ENCODE data around the gene ENDOG.
A peak's percentile ranks its signal among the peaks of the same experiment; 100 is the strongest.

Gene ENDOG

DNA sequence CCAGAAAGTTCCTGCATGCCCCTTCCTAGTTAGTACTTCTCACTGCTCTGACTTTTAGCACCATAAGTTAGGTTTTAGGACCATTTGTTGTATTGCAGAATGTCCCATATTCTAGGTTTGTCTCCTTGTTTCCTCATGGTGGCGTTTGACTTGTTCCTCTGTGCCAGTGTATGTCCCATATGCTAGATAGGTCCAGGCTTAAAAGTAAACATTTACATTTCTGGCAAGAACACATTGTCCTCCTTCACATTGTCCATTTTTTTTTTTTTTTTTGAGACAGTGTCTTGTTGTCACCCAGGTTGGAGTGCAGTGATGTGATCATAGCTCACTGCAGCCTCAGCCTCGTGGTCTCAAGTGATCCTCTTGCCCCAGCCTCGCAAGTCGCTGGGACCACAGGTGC lies 15.8 kb upstream of the ENDOG start:
- DNase-seq: no peak

- DNase-seq: no peak
Observed at GRCh38 chr9:128805661-128806060, 12.6 kb upstream of the ENDOG start.

- no peak for DNase-seq
Observed at GRCh38 chr9:128807827-128808226, 10.5 kb upstream of the ENDOG start.

GRCh38 chr9:128808543-128808942 lies 9.8 kb upstream of the ENDOG start:
- DNase-seq: no peak

DNA sequence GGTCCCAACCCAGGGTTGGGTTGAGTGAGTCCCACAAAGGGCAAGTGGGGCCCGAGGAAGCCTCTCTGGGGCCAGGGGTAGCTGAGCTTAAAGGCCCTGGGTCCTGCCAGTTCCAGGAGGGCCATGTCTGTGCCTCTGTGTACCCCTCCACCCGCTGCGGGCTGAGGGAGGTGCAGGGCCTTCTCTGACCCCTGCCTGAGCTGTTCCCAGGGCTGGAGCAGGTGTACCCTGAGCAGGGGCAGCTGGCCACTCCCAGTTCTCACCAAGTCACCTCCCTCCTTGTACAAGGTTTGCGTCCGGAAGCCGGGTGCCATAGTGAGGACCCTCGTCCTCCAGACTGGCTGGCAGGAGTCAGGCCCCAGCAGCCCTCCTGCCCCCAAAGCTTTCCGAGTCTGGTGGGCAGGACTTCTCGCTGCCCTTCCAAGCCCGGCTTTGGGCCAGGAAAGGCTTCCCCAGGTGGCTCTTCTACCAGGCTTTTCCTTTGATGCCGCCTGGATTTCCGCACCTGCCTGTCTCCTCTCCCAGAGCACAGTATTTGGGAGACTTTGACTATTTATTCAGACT lies 9.2 kb upstream of the ENDOG start:
- DNase-seq: no peak

DNA sequence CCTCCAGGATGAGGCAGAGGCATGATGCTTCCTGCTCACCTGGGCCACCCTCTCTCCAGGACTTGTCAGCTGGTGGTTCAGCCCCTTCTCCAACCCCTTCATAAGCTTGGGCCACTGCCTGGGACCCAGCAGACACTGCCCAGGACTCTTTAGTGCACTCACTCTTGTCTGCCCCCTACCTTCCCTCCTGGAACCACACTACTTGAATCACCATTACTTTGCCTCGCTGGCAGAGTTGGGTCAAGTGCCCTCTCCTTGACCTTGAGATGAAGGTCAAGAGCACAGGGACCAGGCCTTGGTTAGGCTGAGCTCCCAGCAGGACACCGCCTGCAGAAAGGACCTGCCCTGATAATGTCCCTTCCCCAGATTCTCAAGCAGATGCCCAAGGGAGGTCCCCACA lies 8.5 kb upstream of the ENDOG start:
- no peak for DNase-seq

DNA sequence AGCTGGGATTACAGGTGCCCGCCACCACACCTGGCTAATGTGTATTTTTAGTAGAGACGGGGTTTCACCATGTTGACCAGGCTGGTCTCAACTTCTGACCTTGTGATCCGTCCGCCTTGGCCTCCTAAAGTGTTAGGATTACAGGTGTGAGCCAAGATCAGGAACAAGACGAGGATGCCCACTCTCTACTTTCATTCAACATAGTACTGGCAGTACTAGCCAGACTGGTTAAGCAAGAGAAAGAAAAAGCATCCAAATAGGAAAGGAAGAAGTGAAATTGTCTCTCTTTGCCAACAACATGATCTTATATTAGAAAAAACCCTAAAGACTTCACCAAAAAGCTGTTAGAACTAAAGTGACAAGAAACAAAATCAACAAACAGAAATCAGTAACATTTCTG lies 7.4 kb upstream of the ENDOG start:
- DNase-seq: no peak

DNA sequence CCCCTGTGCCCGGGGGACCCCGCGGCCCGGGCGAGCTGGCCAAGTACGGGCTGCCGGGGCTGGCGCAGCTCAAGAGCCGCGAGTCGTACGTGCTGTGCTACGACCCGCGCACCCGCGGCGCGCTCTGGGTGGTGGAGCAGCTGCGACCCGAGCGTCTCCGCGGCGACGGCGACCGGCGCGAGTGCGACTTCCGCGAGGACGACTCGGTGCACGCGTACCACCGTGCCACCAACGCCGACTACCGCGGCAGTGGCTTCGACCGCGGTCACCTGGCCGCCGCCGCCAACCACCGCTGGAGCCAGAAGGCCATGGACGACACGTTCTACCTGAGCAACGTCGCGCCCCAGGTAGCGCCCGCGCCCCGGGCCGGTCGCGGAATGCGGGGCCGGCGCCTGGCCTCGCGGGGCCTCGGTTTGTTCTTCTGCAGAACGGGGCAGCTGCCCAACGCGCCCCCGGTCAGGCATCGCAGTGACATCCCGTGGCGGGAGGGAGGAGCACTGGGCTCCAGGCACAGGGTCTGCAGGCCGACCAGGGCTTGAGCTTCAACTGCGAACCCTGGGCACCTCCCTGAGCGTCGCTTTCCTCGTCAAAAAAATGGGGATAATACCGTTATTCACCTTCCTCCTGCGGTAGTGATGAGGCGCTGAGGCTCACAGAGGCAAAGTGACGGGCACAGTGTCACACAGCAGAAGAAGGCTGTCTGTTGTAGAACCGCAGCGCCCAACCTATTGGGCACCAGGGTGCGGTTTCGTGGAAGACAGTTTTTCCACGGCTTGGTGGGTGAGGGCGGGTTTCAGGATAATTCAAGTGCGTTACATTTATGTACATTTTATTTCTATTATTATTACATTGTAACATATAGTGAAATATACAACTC lies 777 bp downstream of the ENDOG start:
- DNase-seq: peak; percentile 60

DNA sequence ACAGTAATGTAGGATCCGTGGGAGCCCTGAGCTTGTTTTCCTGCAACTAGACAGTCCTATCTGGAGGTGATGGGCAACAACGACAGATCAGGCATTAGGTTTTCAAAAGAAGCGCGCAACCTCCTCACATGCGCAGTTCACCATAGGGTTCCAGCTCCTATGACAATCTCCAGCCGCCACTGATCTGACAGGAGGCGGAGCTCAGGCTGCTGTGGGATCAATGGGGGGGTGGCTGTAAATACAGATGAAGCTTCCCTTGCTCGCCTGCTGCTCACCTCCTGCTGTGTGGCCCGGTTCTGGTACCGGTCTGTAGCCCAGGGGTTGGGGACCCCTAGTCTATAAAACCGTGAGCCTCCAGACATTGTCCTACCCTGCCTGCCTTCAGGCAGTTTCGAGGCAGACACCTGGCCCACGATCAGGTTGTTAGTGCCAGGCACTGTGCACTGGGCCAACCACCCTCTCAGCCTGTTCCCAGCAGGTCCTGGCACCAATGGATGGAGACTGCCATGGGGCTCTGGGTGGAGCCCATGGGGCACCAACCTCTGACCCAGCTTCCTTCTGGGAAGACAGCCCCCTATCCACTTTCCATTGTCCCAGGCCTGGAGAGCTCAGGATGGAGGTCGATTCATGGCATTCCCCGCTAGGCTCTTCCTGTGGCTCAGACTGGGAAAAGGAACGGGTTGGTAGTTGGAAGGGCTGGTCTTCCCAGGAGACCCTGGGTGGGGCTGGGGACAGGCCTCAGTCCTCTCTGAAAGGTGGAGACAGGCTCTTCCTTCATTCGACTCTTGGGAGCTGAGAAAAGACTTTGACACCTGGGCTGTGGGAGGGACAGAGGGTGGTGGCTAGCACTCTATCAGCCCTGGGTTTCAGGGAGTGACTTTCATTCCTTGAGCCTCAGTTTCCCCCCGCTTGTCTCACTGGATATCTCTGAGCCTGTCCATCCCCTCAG lies 1.7 kb downstream of the ENDOG start:
- DNase-seq: no peak

- no peak for DNase-seq
Observed at GRCh38 chr9:128820665-128821583, 2.6 kb downstream of the ENDOG start.

GRCh38 chr9:128821584-128822406 lies 3.5 kb downstream of the ENDOG start:
- DNase-seq: no peak

DNA sequence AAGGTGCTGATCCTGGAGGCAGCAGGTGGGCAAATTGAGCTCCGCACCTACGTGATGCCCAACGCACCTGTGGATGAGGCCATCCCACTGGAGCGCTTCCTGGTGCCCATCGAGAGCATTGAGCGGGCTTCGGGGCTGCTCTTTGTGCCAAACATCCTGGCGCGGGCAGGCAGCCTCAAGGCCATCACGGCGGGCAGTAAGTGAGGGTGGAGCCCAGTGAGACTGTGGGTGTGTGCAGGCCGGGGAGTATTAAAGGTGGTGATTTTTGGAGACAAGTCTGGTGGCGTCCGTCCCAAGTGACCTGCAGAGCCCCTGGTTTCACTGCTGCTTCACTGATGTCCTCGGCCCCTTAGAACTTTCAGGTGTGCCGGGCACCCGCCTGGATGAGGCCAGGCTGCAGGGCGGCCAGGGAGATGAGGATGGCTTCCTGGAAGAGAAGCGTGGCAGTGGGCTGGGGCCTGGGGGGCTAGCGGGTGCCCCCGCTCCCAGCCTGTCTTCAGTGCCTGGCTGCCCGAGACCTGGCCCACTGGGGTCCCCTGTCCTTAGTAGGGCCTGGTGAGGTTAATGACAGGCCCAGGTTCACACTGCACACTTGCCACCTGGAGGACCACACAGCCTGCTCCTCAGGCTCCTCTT lies 4.2 kb downstream of the ENDOG start:
- no peak for DNase-seq

GRCh38 chr9:128823362-128823902 lies 5.1 kb downstream of the ENDOG start:
- DNase-seq: no peak

DNA sequence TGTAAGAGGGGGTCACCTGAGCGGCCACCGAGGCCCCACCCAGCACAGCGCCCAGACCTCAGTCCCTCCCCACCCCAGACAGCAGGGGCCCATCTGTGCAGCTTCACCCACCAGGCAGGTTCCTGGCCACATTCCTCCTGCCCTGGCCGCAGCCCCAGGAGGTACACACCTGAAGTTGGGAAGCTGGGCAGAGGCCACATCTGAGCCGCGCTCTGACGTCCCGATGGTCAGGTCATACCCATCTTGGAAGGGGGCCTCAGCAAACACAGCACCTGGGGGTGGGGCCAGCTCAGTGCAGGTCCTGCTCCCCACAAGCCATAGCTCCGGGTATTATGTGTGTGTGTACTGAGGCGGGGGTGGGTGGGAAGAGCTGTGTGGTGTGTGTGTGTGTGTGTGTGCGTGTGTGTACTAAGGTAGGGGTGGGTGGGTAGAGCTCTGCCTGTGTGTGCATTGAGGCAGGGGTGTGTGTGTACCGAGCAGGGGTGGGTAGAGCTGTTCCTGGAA lies 5.7 kb downstream of the ENDOG start:
- no peak for DNase-seq

DNA sequence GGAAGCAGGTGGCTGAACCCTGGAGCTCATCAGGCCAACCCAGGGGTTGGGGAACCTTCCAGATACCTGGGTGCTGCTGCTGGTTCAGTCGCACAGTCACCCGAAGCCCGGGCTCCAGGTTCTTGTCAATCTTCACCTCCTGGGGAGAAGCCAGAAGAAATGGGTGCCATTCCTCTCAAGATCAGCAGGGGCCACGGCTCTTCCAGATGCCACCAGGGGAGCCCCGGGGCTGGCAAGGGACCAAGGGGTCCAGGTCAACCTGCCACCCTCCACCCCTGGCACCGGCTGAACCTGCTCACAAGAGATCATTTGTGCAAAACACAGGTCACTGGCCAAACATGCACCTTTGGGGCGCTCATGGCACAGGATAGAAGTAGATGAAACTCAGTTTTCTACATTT lies 6.6 kb downstream of the ENDOG start:
- DNase-seq: no peak

GRCh38 chr9:128825923-128826700 lies 7.8 kb downstream of the ENDOG start:
- DNase-seq: no peak

- no peak for DNase-seq
Observed at GRCh38 chr9:128828267-128828666, 10.0 kb downstream of the ENDOG start.

- DNase-seq: no peak
Observed at GRCh38 chr9:128828719-128829452, 10.6 kb downstream of the ENDOG start.
